CD4-positive, alpha-beta T cell (primary cell): ENCODE measurements around the gene C1orf87. TPM values are rescaled to one million over a fixed set of nuclear protein-coding genes. Genes with fewer than 3 reads are reported as not detected.

Experiments
- ATAC-seq: fragments of 200-7000 bp; cut with Tn5 transposase; one replicate; pipeline ENCODE4 v1.10.0; 2022; ENCODE audit warnings: mild to moderate bottlenecking; ENCODE audit not compliant: poor library complexity
- CTCF ChIA-PET: fragments of 350-600 bp; sonication (Branson Sonifier 250); formaldehyde crosslinking; loops from one replicate; lab custom pipeline; 2021; ENCODE audit warnings: antibody characterized with exemption, inconsistent platforms; lab: Charles Lee
- POLR2A ChIA-PET: fragments of 350-600 bp; sonication (Branson Sonifier 250); formaldehyde crosslinking; loops from one replicate; lab custom pipeline; 2021; ENCODE audit warnings: antibody characterized with exemption, inconsistent platforms; lab: Charles Lee
- DNase-seq, 14 experiments: peaks; one replicate each; pipeline ENCODE4 v3.0.0-alpha.2; 2013 to 2020; ENCODE audit warnings: mixed read lengths in 2 of 14
- H3K27ac ChIP-seq, 2 donors: one replicate each; pipeline versions ENCODE4 v1.5.1 to v1.7.0; 2013; ENCODE audit warnings: low read length in 2 of 2, low read depth in 1 of 2, mild to moderate bottlenecking in 1 of 2
- H3K27me3 ChIP-seq, 2 experiments: 1 replicate in 1 of 2; 2 replicates in 1 of 2; pipeline versions ENCODE4 v1.6.1 to v1.7.0; 2013; ENCODE audit warnings: low read length in 2 of 2, control low read depth in 1 of 2, mild to moderate bottlenecking in 1 of 2, moderate library complexity in 1 of 2; ENCODE audit not compliant: insufficient read depth in 2 of 2, control insufficient read depth in 1 of 2
- H3K36me3 ChIP-seq: one replicate; pipeline ENCODE4 v1.6.1; 2013; ENCODE audit warnings: low read length, control low read depth; ENCODE audit not compliant: insufficient read depth
- H3K4me1 ChIP-seq: one replicate; pipeline ENCODE4 v1.6.1; 2013; ENCODE audit warnings: low read length, control low read depth; ENCODE audit not compliant: insufficient read depth
- H3K4me3 ChIP-seq: one replicate; pipeline ENCODE4 v1.5.1; 2013; ENCODE audit warnings: mild to moderate bottlenecking, low read length, moderate library complexity
- H3K9me3 ChIP-seq, 2 experiments: 1 replicate in 1 of 2; 2 replicates in 1 of 2; pipeline versions ENCODE4 v1.6.1 to v1.7.0; 2013; ENCODE audit warnings: low read length in 2 of 2, mild to moderate bottlenecking in 2 of 2, control low read depth in 1 of 2, moderate library complexity in 1 of 2; ENCODE audit not compliant: control insufficient read depth in 1 of 2, insufficient read depth in 1 of 2
- H3K27ac Mint-ChIP-seq: one replicate; pipeline ENCODE4 v1.8.0; 2020; ENCODE audit warnings: mixed read lengths
- H3K27me3 Mint-ChIP-seq: one replicate; pipeline ENCODE4 v1.8.0; 2021; ENCODE audit warnings: mixed read lengths
- H3K36me3 Mint-ChIP-seq: one replicate; pipeline ENCODE4 v1.8.0; 2021; ENCODE audit warnings: low read depth, mixed read lengths
- H3K4me1 Mint-ChIP-seq: one replicate; pipeline ENCODE4 v1.8.0; 2021; ENCODE audit warnings: low read depth, mixed read lengths
- H3K4me3 Mint-ChIP-seq: one replicate; pipeline ENCODE4 v1.8.0; 2020; ENCODE audit warnings: mild to moderate bottlenecking, mixed read lengths
- H3K9me3 Mint-ChIP-seq: one replicate; pipeline ENCODE4 v1.8.0; 2020; ENCODE audit warnings: mixed read lengths
- CTCF ChIP-seq: fragments of 200-600 bp; IDR thresholded peaks from one replicate; pipeline ENCODE4 v1.8.0; 2022; ENCODE audit warnings: antibody characterized with exemption, mild to moderate bottlenecking
- intact Hi-C, 2 experiments: fragments of 100-400 bp; cut with DNase I in 1 of 2; cut with micrococcal nuclease in 1 of 2; formaldehyde crosslinking; loops; one replicate each; pipeline versions ENCODE4 v1.15.1 to v1.9.0; 2023 to 2025; cut with DNase I, micrococcal nuclease
- total RNA-seq, 174 experiments: library from RNA in 2 of 174; stranded (reverse) in 2 of 174; gene quantifications; one replicate each; pipeline ENCODE4 v1.2.3 and lab custom pipeline; 2021 to 2026

C1orf87 gene
- total RNA-seq, 2 experiments from 2014 or later, result not detected

GRCh38 chr1:60034999-60035398 lies 38.6 kb downstream of the C1orf87 start:
- H3K27ac Mint-ChIP-seq, result no peak overlapping the region
- H3K4me3 Mint-ChIP-seq, result no peak overlapping the region
- TF ChIP-seq CTCF, result no peak
- Histone ChIP-seq H3K4me3 (no peak overlapping the region), H3K27me3 (no peaks in the 10 kb centered on the region), H3K4me1 (no peaks in the 10 kb centered on the region), H3K36me3 (no peaks in the 10 kb centered on the region), H3K27ac (no peak overlapping the region), H3K9me3 (no peaks in the 10 kb centered on the region)
- DNase-seq (peak in 1 of 14 experiments; percentile 1), ATAC-seq (no peak)
- no peaks in the 10 kb centered on the region for H3K4me1 Mint-ChIP-seq
- intact Hi-C loops, result no loop called here
- ChIA-PET POLR2A (no interaction called here), CTCF (no interaction called here)
- H3K36me3 Mint-ChIP-seq, result no peaks in the 10 kb centered on the region
- H3K27me3 Mint-ChIP-seq, result peaks cover 9% of the 10 kb centered on the region
- no peaks in the 10 kb centered on the region for H3K9me3 Mint-ChIP-seq

- Mint-ChIP-seq H3K36me3 (no peaks in the 10 kb centered on the region), H3K4me1 (no peaks in the 10 kb centered on the region), H3K9me3 (no peaks in the 10 kb centered on the region), H3K27me3 (peaks cover 14% of the 10 kb centered on the region), H3K27ac (no peak overlapping the region), H3K4me3 (no peak overlapping the region)
- no peak overlapping the region for H3K27ac ChIP-seq
- no peaks in the 10 kb centered on the region for H3K9me3 ChIP-seq
- no peaks in the 10 kb centered on the region for H3K4me1 ChIP-seq
- H3K36me3 ChIP-seq, result no peaks in the 10 kb centered on the region
- POLR2A ChIA-PET, result no interaction called here
- H3K27me3 ChIP-seq, result no peaks in the 10 kb centered on the region
- no peak for TF ChIP-seq CTCF
- intact Hi-C loops, result no loop called here
- ATAC-seq (no peak), DNase-seq (no peak)
- CTCF ChIA-PET, result no interaction called here
- no peak overlapping the region for H3K4me3 ChIP-seq
These were observed 40.5 kb downstream of the C1orf87 start for GRCh38 chr1:60033066-60033465.

- no peak for TF ChIP-seq CTCF
- H3K36me3 ChIP-seq, result no peaks in the 10 kb centered on the region
- H3K27ac ChIP-seq, result no peak overlapping the region
- ChIA-PET POLR2A (interaction anchor here (0.6 kb wide), 1 partner anchor 909 kb away, joined by 3 read pairs; no protein-coding TSS in a partner anchor), CTCF (no interaction called here)
- H3K4me1 ChIP-seq, result no peaks in the 10 kb centered on the region
- Mint-ChIP-seq H3K27ac (no peak overlapping the region), H3K9me3 (no peaks in the 10 kb centered on the region), H3K4me3 (no peak overlapping the region), H3K27me3 (peaks cover 14% of the 10 kb centered on the region), H3K36me3 (no peaks in the 10 kb centered on the region), H3K4me1 (no peaks in the 10 kb centered on the region)
- intact Hi-C loops, result no loop called here
- H3K4me3 ChIP-seq, result no peak overlapping the region
- no peaks in the 10 kb centered on the region for H3K27me3 ChIP-seq
- ATAC-seq (no peak), DNase-seq (no peak)
- H3K9me3 ChIP-seq, result no peaks in the 10 kb centered on the region
These were observed 42.4 kb downstream of the C1orf87 start for GRCh38 chr1:60031146-60031545.
